Neural progenitor cell (in vitro differentiated cells): ENCODE data around the gene RAP2B.

Experiments
- CTCF ChIP-seq: fragments of 200-600 bp; sonication (generic); IDR thresholded peaks from 2 replicates; pipeline ENCODE4 v1.5.1; 2017; ENCODE audit warnings: antibody characterized with exemption, mild to moderate bottlenecking
- EZH2 ChIP-seq: fragments of 200-600 bp; sonication (generic); IDR thresholded peaks from 2 replicates; pipeline ENCODE4 v1.6.1; 2017; ENCODE audit warnings: antibody characterized with exemption, mild to moderate bottlenecking, moderate library complexity

- TF ChIP-seq EZH2 (no peak), CTCF (no peak)
These were observed 33.4 kb downstream of the RAP2B start for GRCh38 chr3:153195349-153195879.
